Immature natural killer cell (primary cell): ENCODE results near the gene FASN. TPM values are rescaled to one million over a fixed set of nuclear protein-coding genes. Genes with fewer than 3 reads are reported as not detected.

Source experiments
- DNase-seq, 3 donors: peaks; one replicate each; pipeline ENCODE4 v3.0.0; 2022; ENCODE audit warnings: mixed read lengths in 1 of 3
- H3K27ac Mint-ChIP-seq, 6 donors: one replicate each; pipeline ENCODE4 v1.8.0; 2020; ENCODE audit warnings: mixed read lengths in 6 of 6, mild to moderate bottlenecking in 5 of 6, inconsistent platforms in 4 of 6, moderate library complexity in 3 of 6
- H3K27me3 Mint-ChIP-seq, 3 donors: one replicate each; pipeline ENCODE4 v1.8.0; 2020 to 2021; ENCODE audit warnings: low read depth in 3 of 3, mild to moderate bottlenecking in 3 of 3, mixed read lengths in 3 of 3, moderate library complexity in 3 of 3, inconsistent platforms in 1 of 3
- H3K36me3 Mint-ChIP-seq, 3 donors: one replicate each; pipeline ENCODE4 v1.8.0; 2020; ENCODE audit warnings: mixed read lengths in 3 of 3, inconsistent platforms in 2 of 3, mild to moderate bottlenecking in 2 of 3
- H3K4me1 Mint-ChIP-seq, 2 donors: one replicate each; pipeline ENCODE4 v1.8.0; 2020; ENCODE audit warnings: inconsistent platforms in 2 of 2, mild to moderate bottlenecking in 2 of 2, mixed read lengths in 2 of 2, moderate library complexity in 1 of 2
- H3K4me3 Mint-ChIP-seq, 5 donors: one replicate each; pipeline ENCODE4 v1.8.0; 2020; ENCODE audit warnings: mild to moderate bottlenecking in 5 of 5, mixed read lengths in 5 of 5, inconsistent platforms in 3 of 5, moderate library complexity in 3 of 5
- H3K9me3 Mint-ChIP-seq, 6 donors: one replicate each; pipeline ENCODE4 v1.8.0; 2020; ENCODE audit warnings: mild to moderate bottlenecking in 6 of 6, mixed read lengths in 6 of 6, inconsistent platforms in 4 of 6, moderate library complexity in 3 of 6
- polyA plus RNA-seq, 3 donors: library from polyadenylated mRNA; unstranded; fragments of 300-500 nt; fragmentation: Illumina TruSeq; gene quantifications; one replicate each; pipeline ENCODE4 v1.2.3, GENCODE V29; 2021

The FASN gene
- polyA plus RNA-seq, 3 donors from 2014 or later: 0.10 to 2.7 (median 0.23) TPM

DNA sequence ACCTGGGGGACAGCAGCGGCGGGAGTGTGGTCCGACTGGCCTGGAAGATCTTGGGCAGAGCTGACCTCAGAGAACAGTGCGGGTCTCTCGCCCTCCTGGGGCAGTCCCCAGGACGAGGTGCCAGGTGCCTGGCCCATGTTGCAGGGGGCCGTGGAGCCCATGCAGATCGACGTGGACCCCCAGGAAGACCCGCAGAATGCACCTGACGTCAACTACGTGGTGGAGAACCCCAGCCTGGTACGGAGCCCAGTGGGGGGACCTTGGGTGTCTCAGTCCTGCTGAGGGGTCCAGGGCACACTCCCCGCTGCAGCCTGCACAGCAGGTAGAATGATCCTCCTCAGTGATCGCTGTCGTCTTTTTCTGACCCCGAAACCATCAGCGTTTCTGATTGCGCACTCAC is 44.9 kb downstream of the FASN start:
- peak overlapping the region; percentile 64 to 81 (median 74) for H3K4me3 Mint-ChIP-seq
- H3K9me3 Mint-ChIP-seq: no peaks in the 10 kb centered on the region
- H3K36me3 Mint-ChIP-seq: no peaks in the 10 kb centered on the region
- peak overlapping the region in 3 of 6 donors; percentile 23 to 62 (median 40) for H3K27ac Mint-ChIP-seq
- peaks cover 0 to 2% (median 0%) of the 10 kb centered on the region in 3 donors for H3K27me3 Mint-ChIP-seq
- peaks cover 7 to 18% of the 10 kb centered on the region in 2 donors for H3K4me1 Mint-ChIP-seq
- no peak for DNase-seq

GRCh38 chr17:82052638-82053059 is 45.4 kb downstream of the FASN start:
- peaks cover 7 to 20% of the 10 kb centered on the region in 2 donors for H3K4me1 Mint-ChIP-seq
- no peaks in the 10 kb centered on the region for H3K9me3 Mint-ChIP-seq
- H3K4me3 Mint-ChIP-seq: peak overlapping the region; percentile 68 to 81 (median 76)
- H3K27me3 Mint-ChIP-seq: peaks cover 0 to 2% (median 0%) of the 10 kb centered on the region in 3 donors
- DNase-seq: no peak
- peak overlapping the region in 2 of 6 donors; percentile 70 to 84 for H3K27ac Mint-ChIP-seq
- H3K36me3 Mint-ChIP-seq: no peaks in the 10 kb centered on the region

DNA sequence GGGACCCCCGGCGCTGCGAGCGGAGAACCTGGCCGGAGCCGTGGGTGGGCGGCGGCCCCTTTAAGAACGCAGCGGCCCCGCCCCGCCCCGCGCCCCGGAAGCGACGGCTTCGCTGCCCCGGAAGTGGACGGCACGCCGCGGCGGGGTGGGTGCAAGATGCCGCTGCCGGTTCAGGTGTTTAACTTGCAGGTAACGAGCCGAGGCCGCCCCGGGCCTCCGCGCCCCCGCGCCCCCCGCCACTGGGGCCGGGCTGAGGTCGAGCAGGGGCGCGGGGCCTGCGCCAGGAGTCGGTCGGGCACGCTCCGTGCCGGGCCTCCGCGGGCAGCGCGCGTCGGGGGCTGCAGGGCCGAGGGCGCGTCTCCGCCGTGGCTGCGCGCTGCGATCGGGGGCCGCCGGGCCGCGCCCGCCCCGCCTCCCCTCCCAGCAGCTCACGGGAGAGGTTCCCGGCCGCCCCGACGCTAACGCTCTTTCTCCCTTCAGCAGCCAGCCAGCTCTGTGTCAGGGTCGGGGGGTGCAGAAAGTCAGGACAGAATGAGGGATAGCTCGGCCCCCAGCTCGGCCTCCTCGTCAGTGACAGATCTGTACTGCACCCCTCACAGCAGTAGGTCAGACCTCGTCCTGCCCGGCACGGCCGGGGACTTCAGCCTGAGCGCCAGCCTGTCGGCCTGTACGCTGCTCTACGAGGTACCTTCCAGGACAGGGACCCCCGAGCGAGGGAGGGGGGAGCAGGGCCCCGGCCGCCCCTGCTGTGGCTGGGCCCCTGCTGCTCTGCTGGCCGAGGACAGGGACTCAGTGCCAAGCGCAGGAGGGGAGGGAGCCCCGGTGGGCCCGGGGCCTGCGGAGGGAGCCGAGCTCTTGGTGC is 46.0 kb downstream of the FASN start, which contains the start of the genes GPS1 and RFNG:
GPS1 (plus strand) TSS at position 123 of the 862 bp plus-strand sequence; CDS start at position 157, 34 bp downstream.
RFNG (minus strand) TSS at position 36 of the 862 bp plus-strand sequence. CDS start 45 bp downstream, outside the sequence.
- Mint-ChIP-seq H3K36me3 (no peaks in the 10 kb centered on the region), H3K9me3 (no peaks in the 10 kb centered on the region), H3K27ac (peak within 1 kb of the TSS in 4 of 6 donors; percentile 14 to 84 (median 74)), H3K4me3 (peak within 1 kb of the TSS; percentile 79 to 87 (median 80)), H3K27me3 (peaks cover 0 to 2% (median 0%) of the 10 kb centered on the region in 3 donors), H3K4me1 (peaks cover 7 to 25% of the 10 kb centered on the region in 2 donors)
- DNase-seq: peak; percentile 69 to 73 (median 73)

GRCh38 chr17:82050761-82051641 is 47.0 kb downstream of the FASN start:
- peaks cover 0 to 5% (median 0%) of the 10 kb centered on the region in 3 donors for H3K36me3 Mint-ChIP-seq
- peaks cover 0 to 2% (median 0%) of the 10 kb centered on the region in 3 donors for H3K27me3 Mint-ChIP-seq
- H3K4me3 Mint-ChIP-seq: peak overlapping the region; percentile 75 to 87 (median 80)
- no peaks in the 10 kb centered on the region for H3K9me3 Mint-ChIP-seq
- no peak for DNase-seq
- peak overlapping the region in 1 of 6 donors; percentile 78 for H3K27ac Mint-ChIP-seq
- H3K4me1 Mint-ChIP-seq: peaks cover 7 to 25% of the 10 kb centered on the region in 2 donors

- H3K27ac Mint-ChIP-seq: no peak overlapping the region
- DNase-seq: no peak
- H3K27me3 Mint-ChIP-seq: peaks cover 0 to 2% (median 0%) of the 10 kb centered on the region in 3 donors
- H3K4me3 Mint-ChIP-seq: peak overlapping the region; percentile 75 to 87 (median 80)
- peaks cover 0 to 5% (median 0%) of the 10 kb centered on the region in 3 donors for H3K36me3 Mint-ChIP-seq
- H3K4me1 Mint-ChIP-seq: peaks cover 7 to 25% of the 10 kb centered on the region in 2 donors
- no peaks in the 10 kb centered on the region for H3K9me3 Mint-ChIP-seq
Measured at GRCh38 chr17:82050152-82050760, 47.8 kb downstream of the FASN start.

DNA sequence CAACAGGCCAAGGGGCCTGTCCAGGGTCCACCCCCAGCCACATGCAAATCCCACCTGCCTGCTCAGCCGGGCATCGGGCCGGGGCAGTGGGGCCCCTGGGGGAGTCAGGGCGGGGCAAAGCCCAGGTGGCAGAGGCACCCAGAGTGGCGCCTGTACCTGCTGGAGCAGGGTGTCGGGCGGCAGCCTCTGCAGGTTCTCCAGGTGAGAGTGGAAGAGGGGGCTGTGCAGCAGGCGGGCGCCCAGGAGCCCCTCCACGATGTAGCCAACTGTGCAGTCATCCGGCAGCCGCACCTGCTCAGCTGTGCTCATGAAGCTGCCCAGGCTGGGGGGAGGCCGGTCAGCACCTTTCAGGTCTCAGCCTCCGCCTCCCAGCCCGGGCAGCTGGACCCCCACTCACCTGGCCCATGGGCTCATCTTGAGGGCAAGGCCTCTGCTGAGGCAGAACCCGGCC is 48.5 kb downstream of the FASN start:
- peaks cover 0 to 2% (median 0%) of the 10 kb centered on the region in 3 donors for H3K27me3 Mint-ChIP-seq
- H3K4me1 Mint-ChIP-seq: peaks cover 7 to 25% of the 10 kb centered on the region in 2 donors
- peak overlapping the region in 2 of 5 donors; percentile 79 to 86 for H3K4me3 Mint-ChIP-seq
- H3K27ac Mint-ChIP-seq: no peak overlapping the region
- peaks cover 0 to 5% (median 0%) of the 10 kb centered on the region in 3 donors for H3K36me3 Mint-ChIP-seq
- no peak for DNase-seq
- H3K9me3 Mint-ChIP-seq: no peaks in the 10 kb centered on the region

GRCh38 chr17:82049106-82049505 is 48.9 kb downstream of the FASN start:
- peaks cover 0 to 5% (median 0%) of the 10 kb centered on the region in 3 donors for H3K36me3 Mint-ChIP-seq
- peaks cover 7 to 25% of the 10 kb centered on the region in 2 donors for H3K4me1 Mint-ChIP-seq
- peak overlapping the region in 3 of 5 donors; percentile 23 to 36 (median 35) for H3K4me3 Mint-ChIP-seq
- DNase-seq: no peak
- peaks cover 0 to 2% (median 0%) of the 10 kb centered on the region in 3 donors for H3K27me3 Mint-ChIP-seq
- no peak overlapping the region for H3K27ac Mint-ChIP-seq
- no peaks in the 10 kb centered on the region for H3K9me3 Mint-ChIP-seq

DNA sequence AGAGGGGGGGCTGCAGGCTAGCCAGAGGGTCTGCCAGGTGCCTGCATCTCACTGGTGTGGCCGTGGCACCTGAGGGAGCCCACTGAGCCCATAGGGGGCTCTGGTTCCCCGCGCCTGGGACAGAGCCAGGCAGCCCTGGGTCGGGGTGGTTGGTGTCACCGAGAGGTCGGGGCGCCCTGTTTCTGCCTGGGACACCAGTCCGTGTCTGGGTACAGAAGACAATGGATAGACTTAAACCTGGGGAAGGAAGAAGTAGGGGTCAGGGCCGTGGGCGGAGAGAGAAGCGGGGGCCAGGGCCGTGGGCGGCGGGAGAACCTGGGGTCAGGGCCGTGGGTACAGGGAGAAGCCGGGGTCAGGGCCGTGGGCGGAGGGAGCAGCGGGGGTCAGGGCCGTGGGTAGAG is 49.5 kb downstream of the FASN start:
- no peak for DNase-seq
- Mint-ChIP-seq H3K4me3 (no peak overlapping the region), H3K36me3 (peaks cover 0 to 5% (median 0%) of the 10 kb centered on the region in 3 donors), H3K4me1 (peaks cover 7 to 25% of the 10 kb centered on the region in 2 donors), H3K27me3 (peaks cover 0 to 2% (median 0%) of the 10 kb centered on the region in 3 donors), H3K27ac (no peak overlapping the region), H3K9me3 (no peaks in the 10 kb centered on the region)

DNA sequence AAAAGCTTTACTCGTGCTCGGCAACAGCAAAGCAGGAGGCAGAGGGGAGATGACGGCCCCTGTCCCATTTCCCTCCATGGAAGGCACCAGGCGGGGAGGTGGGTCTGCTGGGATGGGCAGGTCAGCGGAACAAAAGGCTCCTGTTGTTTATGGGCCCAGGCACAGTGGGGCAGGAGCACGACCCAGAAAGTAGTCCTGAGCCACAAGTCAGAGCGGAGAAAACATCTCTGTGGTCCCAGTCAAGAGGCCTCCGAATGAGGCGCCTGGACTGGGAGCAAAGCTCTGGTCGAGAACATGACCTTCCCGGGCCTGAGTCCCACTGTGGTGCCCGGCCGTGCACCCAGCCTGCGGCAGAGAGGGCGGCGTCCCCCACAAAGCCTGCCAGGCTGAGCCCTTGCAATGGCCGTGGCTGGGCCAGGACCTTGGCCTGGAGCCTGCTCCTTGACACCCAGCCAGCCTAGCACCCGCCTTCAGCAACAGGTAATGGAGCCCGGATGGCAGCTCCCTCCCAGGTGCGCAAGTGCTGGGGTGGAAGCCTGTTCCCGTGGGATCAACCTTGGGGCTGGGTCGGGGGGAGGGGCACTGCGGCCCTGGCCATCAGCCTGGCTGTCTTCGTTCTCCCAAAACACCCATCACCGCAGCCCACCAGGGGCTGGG is 50.0 kb downstream of the FASN start:
- H3K4me3 Mint-ChIP-seq: peak overlapping the region in 1 of 5 donors; percentile 40

GRCh38 chr17:82047379-82047778 is 50.7 kb downstream of the FASN start:
- DNase-seq: no peak
- Mint-ChIP-seq H3K9me3 (no peaks in the 10 kb centered on the region), H3K27me3 (no peaks in the 10 kb centered on the region), H3K4me1 (peaks cover 7 to 14% of the 10 kb centered on the region in 2 donors), H3K4me3 (peak overlapping the region in 1 of 5 donors; percentile 40), H3K36me3 (peaks cover 0 to 5% (median 0%) of the 10 kb centered on the region in 3 donors), H3K27ac (no peak overlapping the region)

More for the DNA sequence above, 50.0 kb downstream of the FASN start:
- peaks cover 0 to 5% (median 0%) of the 10 kb centered on the region in 3 donors for H3K36me3 Mint-ChIP-seq
- H3K4me1 Mint-ChIP-seq: peaks cover 7 to 19% of the 10 kb centered on the region in 2 donors
- H3K27ac Mint-ChIP-seq: no peak overlapping the region
- no peak for DNase-seq
- H3K9me3 Mint-ChIP-seq: no peaks in the 10 kb centered on the region
- H3K27me3 Mint-ChIP-seq: peaks cover 0 to 2% (median 0%) of the 10 kb centered on the region in 3 donors

DNA sequence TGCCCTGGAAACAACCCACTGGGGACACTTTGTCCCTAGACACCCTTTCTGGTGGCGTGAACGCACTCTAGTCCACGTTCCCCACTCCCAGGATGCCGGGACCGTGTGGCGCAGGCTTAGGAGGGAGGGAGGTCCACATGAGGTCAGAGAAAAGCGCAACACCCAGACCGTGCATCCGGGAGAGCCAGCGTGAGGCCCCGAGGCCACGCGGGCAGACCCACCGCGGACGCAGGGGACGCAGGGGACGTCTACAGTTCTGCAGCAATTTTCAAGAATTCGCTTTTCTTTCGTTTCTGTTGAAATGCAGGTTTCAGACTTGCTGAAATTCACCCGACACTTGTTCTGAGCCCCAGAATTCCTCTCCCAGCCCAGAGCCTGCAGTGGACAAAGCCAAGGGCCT is 51.1 kb downstream of the FASN start:
- Mint-ChIP-seq H3K4me1 (peaks cover 7 to 14% of the 10 kb centered on the region in 2 donors), H3K27ac (no peak overlapping the region), H3K4me3 (peak overlapping the region in 1 of 5 donors; percentile 33), H3K36me3 (peaks cover 0 to 5% (median 0%) of the 10 kb centered on the region in 3 donors), H3K27me3 (no peaks in the 10 kb centered on the region), H3K9me3 (no peaks in the 10 kb centered on the region)
- DNase-seq: no peak

DNA sequence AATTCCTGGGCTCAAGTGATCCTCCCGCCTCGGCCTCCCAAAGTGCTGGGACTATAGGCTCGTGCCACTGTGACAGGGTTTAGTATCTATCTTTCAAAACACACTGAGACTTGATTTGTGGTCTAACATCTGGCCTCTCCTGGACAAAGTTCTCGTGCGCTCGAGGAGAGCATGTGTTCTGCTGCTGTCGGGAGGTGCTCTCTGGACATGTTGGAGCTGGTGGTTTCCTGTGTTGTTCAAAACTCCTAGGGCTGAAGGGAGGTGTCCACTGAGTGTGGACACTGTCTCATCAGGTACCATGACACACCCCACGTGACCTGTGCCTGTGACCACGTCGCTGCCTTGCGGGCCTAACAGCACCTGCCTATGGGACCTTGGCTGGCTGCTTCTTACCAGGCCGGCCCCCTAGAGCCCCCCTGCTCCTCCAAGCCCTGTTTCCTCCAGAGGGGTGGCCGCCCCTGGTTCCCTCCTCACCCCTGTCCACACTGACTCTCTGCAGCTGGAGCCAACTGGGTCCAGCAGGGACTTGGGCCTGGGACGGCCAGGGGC is 52.0 kb downstream of the FASN start:
- H3K4me1 Mint-ChIP-seq: peaks cover 7 to 14% of the 10 kb centered on the region in 2 donors
- H3K27me3 Mint-ChIP-seq: no peaks in the 10 kb centered on the region
- no peak overlapping the region for H3K4me3 Mint-ChIP-seq
- peaks cover 0 to 5% (median 0%) of the 10 kb centered on the region in 3 donors for H3K36me3 Mint-ChIP-seq
- no peak overlapping the region for H3K27ac Mint-ChIP-seq
- no peaks in the 10 kb centered on the region for H3K9me3 Mint-ChIP-seq
- no peak for DNase-seq
